AG09319 (cell line): ENCODE measurements around the gene OR10J1.
"Not testable (repeated sequence)": the region's sequence is repeated elsewhere in the genome, so short reads cannot be mapped to it uniquely, and the experiment has no call there.

ENCODE experiments used
- DNase-seq: peaks from one replicate; pipeline ENCODE4 v3.0.0-alpha.2; 2010; ENCODE audit warnings: low read depth; ENCODE audit errors: extremely low read depth
- TF ChIP-seq, protein P1 (sequence below): IDR thresholded peaks from 2 replicates; pipeline ENCODE4 v1.5.1; 2011; ENCODE audit warnings: low read depth, mild to moderate bottlenecking, inconsistent platforms, low read length, moderate library complexity

OR10J1 gene

DNA sequence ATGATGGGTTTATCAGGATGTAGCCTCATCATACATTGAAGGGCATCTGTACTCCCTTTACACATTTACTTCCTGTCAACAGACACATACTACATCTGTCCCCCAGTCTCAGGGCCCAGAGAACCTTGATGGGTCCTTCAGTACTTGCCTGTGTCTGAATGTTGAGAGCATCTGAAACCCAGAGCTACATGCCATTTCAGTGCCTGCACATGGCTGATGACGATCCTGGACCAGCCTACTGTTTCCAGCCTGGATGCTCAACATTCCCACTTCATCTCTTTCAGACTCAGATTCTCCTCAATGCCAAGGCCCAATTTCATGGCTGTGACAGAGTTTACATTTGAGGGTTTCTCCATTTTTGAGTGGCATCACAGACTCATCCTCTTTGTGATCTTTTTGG lies 7.6 kb upstream of the OR10J1 start, which contains the start of gene OR10J4:
Gene OR10J4, plus strand, starts transcription at position 301 of the 400 bp plus-strand sequence.
- TF ChIP-seq, protein P1, sequence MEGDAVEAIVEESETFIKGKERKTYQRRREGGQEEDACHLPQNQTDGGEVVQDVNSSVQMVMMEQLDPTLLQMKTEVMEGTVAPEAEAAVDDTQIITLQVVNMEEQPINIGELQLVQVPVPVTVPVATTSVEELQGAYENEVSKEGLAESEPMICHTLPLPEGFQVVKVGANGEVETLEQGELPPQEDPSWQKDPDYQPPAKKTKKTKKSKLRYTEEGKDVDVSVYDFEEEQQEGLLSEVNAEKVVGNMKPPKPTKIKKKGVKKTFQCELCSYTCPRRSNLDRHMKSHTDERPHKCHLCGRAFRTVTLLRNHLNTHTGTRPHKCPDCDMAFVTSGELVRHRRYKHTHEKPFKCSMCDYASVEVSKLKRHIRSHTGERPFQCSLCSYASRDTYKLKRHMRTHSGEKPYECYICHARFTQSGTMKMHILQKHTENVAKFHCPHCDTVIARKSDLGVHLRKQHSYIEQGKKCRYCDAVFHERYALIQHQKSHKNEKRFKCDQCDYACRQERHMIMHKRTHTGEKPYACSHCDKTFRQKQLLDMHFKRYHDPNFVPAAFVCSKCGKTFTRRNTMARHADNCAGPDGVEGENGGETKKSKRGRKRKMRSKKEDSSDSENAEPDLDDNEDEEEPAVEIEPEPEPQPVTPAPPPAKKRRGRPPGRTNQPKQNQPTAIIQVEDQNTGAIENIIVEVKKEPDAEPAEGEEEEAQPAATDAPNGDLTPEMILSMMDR, result no peak
- DNase-seq, result no peak

DNA sequence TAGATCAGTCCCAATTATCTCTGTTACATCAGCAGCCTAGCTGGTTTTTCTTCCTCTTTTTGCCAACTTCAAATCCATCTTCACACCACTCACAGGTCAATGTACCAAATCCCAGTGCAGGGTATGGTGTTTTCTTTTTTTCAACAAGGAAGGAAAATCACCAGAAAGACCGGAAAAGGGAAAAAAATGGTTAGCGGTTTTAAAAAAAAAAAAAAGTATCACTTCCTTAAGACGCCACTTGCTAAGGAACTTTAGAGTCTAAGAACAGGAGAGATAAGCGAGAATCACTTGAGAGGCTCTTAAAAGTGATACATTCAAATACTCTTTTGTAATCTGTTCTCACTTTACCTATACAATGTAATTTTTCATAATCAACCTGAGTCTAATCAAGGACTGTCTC lies 3.1 kb upstream of the OR10J1 start:
- DNase-seq, result no peak
- TF ChIP-seq, protein P1, result no peak

DNA sequence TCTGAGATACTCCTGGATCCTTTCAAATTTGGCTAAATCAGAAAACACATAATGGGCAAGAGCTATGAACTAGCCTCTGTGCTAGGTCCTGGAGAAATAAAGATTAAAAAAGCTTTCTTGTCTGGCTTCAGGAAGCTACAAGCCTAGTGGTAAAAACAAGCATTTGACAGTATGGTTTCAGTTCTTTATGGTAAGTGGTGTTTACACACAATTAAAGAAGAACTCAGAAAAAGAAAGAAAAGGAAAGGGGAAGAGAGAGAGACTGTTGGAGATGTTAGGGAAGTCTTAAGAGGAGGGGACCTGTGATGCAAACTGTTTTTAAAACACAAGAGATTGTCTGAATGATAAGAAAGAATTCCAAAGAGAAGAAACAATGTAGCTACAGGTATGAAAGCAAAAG lies 1.8 kb downstream of the OR10J1 start:
- TF ChIP-seq, protein P1, result no peak
- no peak for DNase-seq

DNA sequence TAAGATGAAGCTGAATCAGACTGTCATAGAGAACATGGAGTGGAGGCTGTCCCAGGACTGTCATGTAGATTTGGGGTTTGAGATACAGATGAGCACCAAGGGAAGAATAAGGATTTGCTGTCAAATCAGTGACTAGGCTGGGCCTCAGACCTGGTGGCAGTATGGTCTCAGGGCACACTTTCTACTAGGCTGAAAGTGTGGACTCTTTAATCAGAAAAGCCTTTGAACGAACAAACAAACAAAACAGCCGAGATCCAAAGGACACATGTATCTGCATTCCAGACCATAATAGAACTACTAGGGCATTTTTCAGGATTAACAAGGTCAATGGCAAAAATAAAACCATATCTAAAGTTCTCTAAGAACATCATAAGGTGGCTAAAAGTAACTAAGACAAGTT lies 2.9 kb downstream of the OR10J1 start:
- TF ChIP-seq, protein P1, result no peak
- DNase-seq, result no peak

DNA sequence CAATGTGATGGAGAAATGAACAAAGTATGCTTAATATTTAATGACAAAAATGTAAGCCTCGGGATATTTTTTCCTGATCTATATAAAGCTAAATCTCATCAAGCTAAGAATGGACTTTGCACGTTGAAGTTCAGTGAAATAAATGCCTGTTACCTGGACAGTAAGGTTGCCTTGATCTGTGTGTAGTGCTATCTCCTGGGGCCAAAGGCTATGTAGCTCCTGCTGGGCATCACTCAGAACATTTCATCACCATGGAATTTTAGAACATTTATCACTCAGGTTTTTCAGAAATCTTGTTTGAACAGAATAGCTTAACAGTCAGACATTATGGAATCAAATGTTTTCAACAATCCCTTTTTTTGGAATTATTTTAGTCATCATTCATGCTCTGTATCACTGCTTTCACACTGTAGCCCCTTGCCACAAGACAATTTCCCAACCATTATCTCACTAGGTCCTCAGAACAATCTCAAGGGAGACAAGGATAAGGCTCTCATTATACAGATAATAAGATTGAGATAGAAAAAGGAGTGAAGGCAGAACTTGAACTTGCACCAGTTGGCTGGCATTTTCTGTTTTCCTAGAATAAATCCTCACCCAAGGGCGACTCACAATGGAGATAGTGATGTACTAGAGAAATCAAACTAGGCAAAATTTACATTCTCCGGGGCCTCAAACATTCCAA lies 3.7 kb downstream of the OR10J1 start:
- TF ChIP-seq, protein P1, result no peak
- DNase-seq, result no peak

DNA sequence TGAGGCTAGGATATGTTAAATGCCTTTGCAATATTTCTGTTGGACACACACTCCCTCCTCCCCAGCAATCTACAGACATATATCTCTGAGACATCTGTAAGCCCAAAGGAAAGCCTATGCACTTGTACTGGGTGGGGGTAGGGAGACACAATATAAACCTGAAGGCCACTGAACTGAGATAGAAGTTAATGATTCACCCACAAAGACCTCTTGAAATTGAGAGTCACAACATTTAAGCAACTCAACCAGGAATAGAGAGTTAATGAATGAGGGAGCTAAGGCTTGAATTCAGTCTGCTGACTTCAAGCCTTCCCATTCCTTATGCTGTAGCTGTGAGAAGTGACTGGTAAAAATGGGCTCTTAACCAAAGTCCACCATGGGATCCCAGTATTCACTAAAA lies 5.0 kb downstream of the OR10J1 start:
- TF ChIP-seq, protein P1, result no peak

DNA sequence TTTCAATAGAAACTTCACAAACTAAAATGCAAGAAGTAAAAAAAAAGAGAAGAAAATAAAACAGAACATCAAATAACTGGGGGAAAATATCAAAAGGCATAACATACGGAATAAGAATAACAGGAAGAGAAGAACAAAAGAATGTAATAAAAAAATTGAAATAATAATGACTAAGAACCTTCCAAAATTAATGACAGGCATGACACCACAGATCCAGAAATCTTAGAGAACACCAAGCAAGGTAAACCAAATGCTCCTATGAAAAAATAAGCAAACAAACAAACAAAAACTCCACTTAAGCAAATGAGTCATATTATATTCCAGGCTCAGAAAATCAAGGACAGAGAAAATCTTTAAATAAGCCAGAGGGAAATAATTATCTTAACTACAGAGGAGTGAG lies 8.7 kb downstream of the OR10J1 start:
- DNase-seq, result no peak
- TF ChIP-seq, protein P1, result no peak

More for the DNA sequence above, 5.0 kb downstream of the OR10J1 start:
- DNase-seq, result no peak

DNA sequence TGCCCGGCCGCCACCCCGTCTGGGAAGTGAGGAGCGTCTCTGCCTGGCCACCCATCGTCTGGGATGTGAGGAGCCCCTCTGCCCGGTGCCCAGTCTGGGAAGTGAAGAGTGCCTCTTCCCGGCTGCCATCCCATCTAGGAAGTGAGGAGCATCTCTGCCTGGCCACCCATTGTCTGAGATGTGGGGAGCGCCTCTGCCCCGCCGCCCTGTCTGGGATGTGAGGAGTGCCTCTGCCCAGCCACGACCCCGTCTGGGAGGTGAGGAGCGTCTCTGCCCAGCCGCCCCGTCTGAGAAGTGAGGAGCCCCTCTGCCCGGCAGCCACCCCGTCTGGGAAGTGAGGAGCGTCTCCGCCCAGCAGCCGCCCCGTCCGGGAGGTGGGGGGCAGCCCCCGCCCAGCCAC lies 10.1 kb downstream of the OR10J1 start:
- not testable (repeated sequence) for DNase-seq
